ENCODE results near the gene FAM222A. TPM values are rescaled to one million over a fixed set of nuclear protein-coding genes. Genes with fewer than 3 reads are reported as not detected.

FAM222A gene
- total RNA-seq, 1 experiment from 2014 or later = 5.1 TPM

GRCh38 chr12:109724321-109724892 lies 10.8 kb downstream of the FAM222A start:
- no peak for DNase-seq (ENCODE audit: low spot score)

GRCh38 chr12:109725321-109726105 lies 11.9 kb downstream of the FAM222A start:
- DNase-seq (ENCODE audit: low spot score) = no peak

GRCh38 chr12:109726106-109726497 lies 12.5 kb downstream of the FAM222A start:
- no peak for DNase-seq (ENCODE audit: low spot score)

GRCh38 chr12:109726511-109727038 lies 12.9 kb downstream of the FAM222A start:
- DNase-seq (ENCODE audit: low spot score) = no peak

- no peak for DNase-seq (ENCODE audit: low spot score)
Measured at GRCh38 chr12:109727039-109727723, 13.6 kb downstream of the FAM222A start.

- DNase-seq (ENCODE audit: low spot score) = no peak
Measured at GRCh38 chr12:109727746-109728726, 14.4 kb downstream of the FAM222A start.

GRCh38 chr12:109728921-109729320 lies 15.3 kb downstream of the FAM222A start:
- no peak for DNase-seq (ENCODE audit: low spot score)

GRCh38 chr12:109729371-109729781 lies 15.8 kb downstream of the FAM222A start:
- DNase-seq (ENCODE audit: low spot score) = no peak

GRCh38 chr12:109729801-109730200 lies 16.2 kb downstream of the FAM222A start:
- no peak for DNase-seq (ENCODE audit: low spot score)

GRCh38 chr12:109730306-109731145 lies 16.9 kb downstream of the FAM222A start:
- no peak for DNase-seq (ENCODE audit: low spot score)

GRCh38 chr12:109731231-109731731 lies 17.7 kb downstream of the FAM222A start:
- DNase-seq (ENCODE audit: low spot score) = no peak

- no peak for DNase-seq (ENCODE audit: low spot score)
Measured at GRCh38 chr12:109731806-109732205, 18.2 kb downstream of the FAM222A start.

GRCh38 chr12:109732321-109733305 lies 19.0 kb downstream of the FAM222A start:
- DNase-seq (ENCODE audit: low spot score) = no peak

- DNase-seq (ENCODE audit: low spot score) = no peak
Measured at GRCh38 chr12:109734219-109735000, 20.8 kb downstream of the FAM222A start.

- no peak for DNase-seq (ENCODE audit: low spot score)
Measured at GRCh38 chr12:109735051-109735521, 21.5 kb downstream of the FAM222A start.

GRCh38 chr12:109735825-109736551 lies 22.4 kb downstream of the FAM222A start:
- DNase-seq (ENCODE audit: low spot score) = no peak

- no peak for DNase-seq (ENCODE audit: low spot score)
Measured at GRCh38 chr12:109736552-109737108, 23.0 kb downstream of the FAM222A start.

All from HT-29 (cell line).